BJ (cell line): Measurements from ENCODE around the gene EXOC7. TPM values are rescaled to one million over a fixed set of nuclear protein-coding genes. Genes with fewer than 3 reads are reported as not detected.

Experiments used
- CTCF ChIA-PET: fragments of 350-600 bp; formaldehyde crosslinking; extraction: SDS; loops from one replicate; lab custom pipeline; 2021; ENCODE audit warnings: antibody characterized with exemption, inconsistent platforms; lab: Yijun Ruan, JAX
- POLR2A ChIA-PET: fragments of 300-600 bp; sonication (Branson Sonifier 250); formaldehyde crosslinking; extraction: SDS; loops from one replicate; lab custom pipeline; 2021; ENCODE audit warnings: antibody characterized with exemption; lab: Charles Lee
- DNase-seq: peaks from one replicate; pipeline ENCODE4 v3.0.0-alpha.2; 2011; ENCODE audit warnings: low read depth
- H3K27me3 ChIP-seq: 2 replicates; pipeline ENCODE4 v1.6.0; 2011; ENCODE audit warnings: low read length; ENCODE audit not compliant: control insufficient read depth, insufficient read depth
- H3K36me3 ChIP-seq: 2 replicates; pipeline ENCODE4 v1.5.1; 2011; ENCODE audit warnings: low read length; ENCODE audit not compliant: control insufficient read depth, insufficient read depth
- H3K4me3 ChIP-seq: 2 replicates; pipeline ENCODE4 v1.5.1; 2011; ENCODE audit warnings: low read depth, mild to moderate bottlenecking, control low read depth, low read length
- CTCF ChIP-seq: IDR thresholded peaks from 2 replicates; pipeline ENCODE4 v1.5.1; 2011; ENCODE audit warnings: low read depth, mild to moderate bottlenecking, control low read depth, inconsistent platforms, low read length, moderate library complexity; ENCODE audit not compliant: insufficient read depth
- polyA plus RNA-seq: library from polyadenylated mRNA; depleted of rRNA; stranded (reverse); fragments of >200 nt; gene quantifications from 2 replicates; pipeline ENCODE4 v1.2.3, GENCODE V29; 2011

EXOC7 gene
- polyA plus RNA-seq, 1 experiment, result 122 TPM

- Histone ChIP-seq H3K4me3 (no peak overlapping the region), H3K27me3 (no peaks in the 10 kb centered on the region), H3K36me3 (peaks cover 61% of the 10 kb centered on the region)
- no peak for DNase-seq
- ChIA-PET POLR2A (no interaction called here), CTCF (no interaction called here)
- TF ChIP-seq CTCF, result no peak
Observed at GRCh38 chr17:76090517-76091129, 13.0 kb downstream of the EXOC7 start.

GRCh38 chr17:76089680-76090516 lies 13.7 kb downstream of the EXOC7 start:
- no peak for TF ChIP-seq CTCF
- Histone ChIP-seq H3K27me3 (no peaks in the 10 kb centered on the region), H3K4me3 (no peak overlapping the region), H3K36me3 (peaks cover 67% of the 10 kb centered on the region)
- POLR2A ChIA-PET, result no interaction called here
- DNase-seq, result no peak
- CTCF ChIA-PET, result interaction anchor here (1.2 kb wide), 1 partner anchor 9 kb away, joined by 3 read pairs; no protein-coding TSS in a partner anchor

- DNase-seq, result no peak
- ChIA-PET CTCF (interaction anchor here (1.2 kb wide), 1 partner anchor 8 kb away, joined by 3 read pairs; no protein-coding TSS in a partner anchor), POLR2A (no interaction called here)
Observed at GRCh38 chr17:76088868-76089576, 14.6 kb downstream of the EXOC7 start.

GRCh38 chr17:76088041-76088867 lies 15.3 kb downstream of the EXOC7 start:
- Histone ChIP-seq H3K4me3 (no peak overlapping the region), H3K36me3 (peaks cover 62% of the 10 kb centered on the region), H3K27me3 (no peaks in the 10 kb centered on the region)
- no peak for TF ChIP-seq CTCF
- DNase-seq, result no peak
- ChIA-PET POLR2A (no interaction called here), CTCF (interaction anchor here (1.2 kb wide), 1 partner anchor 8 kb away, joined by 3 read pairs; no protein-coding TSS in a partner anchor)

More at GRCh38 chr17:76088868-76089576, 14.6 kb downstream of the EXOC7 start:
- no peaks in the 10 kb centered on the region for H3K27me3 ChIP-seq
- peaks cover 67% of the 10 kb centered on the region for H3K36me3 ChIP-seq
- TF ChIP-seq CTCF, result no peak
- no peak overlapping the region for H3K4me3 ChIP-seq
